ENCODE results near the gene RABGAP1L.
"Not testable (repeated sequence)": the region's sequence is repeated elsewhere in the genome, so short reads cannot be mapped to it uniquely, and the experiment has no call there.

DNA sequence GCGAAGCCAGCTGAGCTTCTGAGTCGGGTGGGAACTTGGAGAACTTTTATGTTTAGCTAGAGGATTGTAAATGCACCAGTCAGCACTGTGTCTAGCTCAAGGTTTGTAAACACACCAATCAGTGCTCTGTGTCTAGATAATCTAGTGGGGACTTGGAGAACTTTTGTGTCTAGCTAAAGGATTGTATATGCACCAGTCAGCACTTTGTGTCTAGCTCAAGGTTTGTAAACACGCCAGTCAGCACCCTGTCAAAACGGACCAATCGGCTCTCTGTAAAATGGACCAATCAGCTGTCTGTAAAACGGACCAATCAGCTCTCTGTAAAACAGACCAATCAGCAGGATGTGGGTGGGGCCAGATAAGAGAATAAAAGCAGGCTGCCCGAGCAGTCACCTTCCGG is 552.5 kb downstream of the RABGAP1L start:
- TF ChIP-seq, protein P1, sequence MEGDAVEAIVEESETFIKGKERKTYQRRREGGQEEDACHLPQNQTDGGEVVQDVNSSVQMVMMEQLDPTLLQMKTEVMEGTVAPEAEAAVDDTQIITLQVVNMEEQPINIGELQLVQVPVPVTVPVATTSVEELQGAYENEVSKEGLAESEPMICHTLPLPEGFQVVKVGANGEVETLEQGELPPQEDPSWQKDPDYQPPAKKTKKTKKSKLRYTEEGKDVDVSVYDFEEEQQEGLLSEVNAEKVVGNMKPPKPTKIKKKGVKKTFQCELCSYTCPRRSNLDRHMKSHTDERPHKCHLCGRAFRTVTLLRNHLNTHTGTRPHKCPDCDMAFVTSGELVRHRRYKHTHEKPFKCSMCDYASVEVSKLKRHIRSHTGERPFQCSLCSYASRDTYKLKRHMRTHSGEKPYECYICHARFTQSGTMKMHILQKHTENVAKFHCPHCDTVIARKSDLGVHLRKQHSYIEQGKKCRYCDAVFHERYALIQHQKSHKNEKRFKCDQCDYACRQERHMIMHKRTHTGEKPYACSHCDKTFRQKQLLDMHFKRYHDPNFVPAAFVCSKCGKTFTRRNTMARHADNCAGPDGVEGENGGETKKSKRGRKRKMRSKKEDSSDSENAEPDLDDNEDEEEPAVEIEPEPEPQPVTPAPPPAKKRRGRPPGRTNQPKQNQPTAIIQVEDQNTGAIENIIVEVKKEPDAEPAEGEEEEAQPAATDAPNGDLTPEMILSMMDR (conservative IDR thresholded peaks at IDR 0.05; ENCODE audit: low read length) = not testable (repeated sequence)
- TF ChIP-seq EZH2phosphoT487 (IDR thresholded peaks at IDR 0.05; ENCODE audit: borderline replicate concordance) = not testable (repeated sequence)
